ENCODE measurements around the gene TUSC2.

The TUSC2 gene

GRCh38 chr3:50327943-50328691, at the start of gene TUSC2:
Gene TUSC2, minus strand, starts transcription at chr3:50328223. Its CDS starts 124 bp downstream, at chr3:50328099.
- no peak for TF ChIP-seq OSR1 (CRISPR knock-in tag; IDR thresholded peaks at IDR 0.05)
- TF ChIP-seq ZC3H10 (CRISPR knock-in tag; IDR thresholded peaks at IDR 0.05), result no peak
- 0 out of 2 replicates have a peak, but pooled peaks have one; percentile 38 for TF ChIP-seq TCF4 (CRISPR knock-in tag; IDR thresholded peaks at IDR 0.05; ENCODE audit: borderline replicate concordance)
- TF ChIP-seq ARNTL (CRISPR knock-in tag; IDR thresholded peaks at IDR 0.05; ENCODE audit: borderline replicate concordance, low read depth), result no peak
- peak; percentile 93 for ATAC-seq

DNA sequence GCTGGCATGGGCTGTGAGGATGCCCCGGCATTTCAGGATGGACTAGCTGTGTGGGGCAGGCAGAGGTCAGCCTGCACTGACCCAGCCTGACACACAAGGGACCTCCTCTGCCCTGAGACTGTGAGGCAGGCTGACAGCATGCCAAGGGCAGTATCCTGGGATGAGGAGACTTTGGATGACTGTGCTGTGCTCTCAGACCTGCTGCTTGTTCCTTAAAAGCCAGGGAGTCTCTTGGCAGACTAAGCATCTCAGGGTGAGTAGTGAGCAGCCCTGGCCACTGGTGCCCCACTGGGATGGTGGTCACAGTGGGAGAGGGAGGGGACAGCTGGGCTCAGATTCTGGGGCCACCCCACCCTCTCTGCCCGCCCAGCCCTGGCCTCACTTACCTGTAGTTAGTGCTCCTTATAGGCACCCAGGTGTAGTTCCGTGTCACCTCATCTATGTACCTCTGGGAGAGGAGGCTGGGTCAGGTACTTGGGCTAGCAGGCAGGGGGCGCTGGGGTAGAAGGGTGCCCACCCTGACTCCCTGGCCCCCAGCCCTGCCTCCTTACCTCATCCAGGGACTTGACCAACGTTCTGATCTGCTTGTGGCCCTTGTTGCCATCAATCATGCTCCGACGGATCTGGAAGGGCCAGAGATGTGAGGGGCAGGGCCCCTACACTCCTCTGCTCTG, 47.4 kb upstream of the TUSC2 start:
- no peak for TF ChIP-seq ZC3H10 (CRISPR knock-in tag; IDR thresholded peaks at IDR 0.05)
- TF ChIP-seq POU6F1 (CRISPR knock-in tag; IDR thresholded peaks at IDR 0.05; ENCODE audit: borderline replicate concordance, low read depth), result no peak
- no peak for TF ChIP-seq PPARA (CRISPR knock-in tag; IDR thresholded peaks at IDR 0.05; ENCODE audit: borderline replicate concordance)
- no peak for TF ChIP-seq CREB5 (CRISPR knock-in tag; IDR thresholded peaks at IDR 0.05; ENCODE audit: low read depth)
- TF ChIP-seq BACH2 (CRISPR knock-in tag; IDR thresholded peaks at IDR 0.05; ENCODE audit: borderline replicate concordance), result no peak
- TF ChIP-seq RARB (CRISPR knock-in tag; IDR thresholded peaks at IDR 0.05), result no peak
- TF ChIP-seq ISL1 (CRISPR knock-in tag; IDR thresholded peaks at IDR 0.05), result no peak
- TF ChIP-seq, protein P1, sequence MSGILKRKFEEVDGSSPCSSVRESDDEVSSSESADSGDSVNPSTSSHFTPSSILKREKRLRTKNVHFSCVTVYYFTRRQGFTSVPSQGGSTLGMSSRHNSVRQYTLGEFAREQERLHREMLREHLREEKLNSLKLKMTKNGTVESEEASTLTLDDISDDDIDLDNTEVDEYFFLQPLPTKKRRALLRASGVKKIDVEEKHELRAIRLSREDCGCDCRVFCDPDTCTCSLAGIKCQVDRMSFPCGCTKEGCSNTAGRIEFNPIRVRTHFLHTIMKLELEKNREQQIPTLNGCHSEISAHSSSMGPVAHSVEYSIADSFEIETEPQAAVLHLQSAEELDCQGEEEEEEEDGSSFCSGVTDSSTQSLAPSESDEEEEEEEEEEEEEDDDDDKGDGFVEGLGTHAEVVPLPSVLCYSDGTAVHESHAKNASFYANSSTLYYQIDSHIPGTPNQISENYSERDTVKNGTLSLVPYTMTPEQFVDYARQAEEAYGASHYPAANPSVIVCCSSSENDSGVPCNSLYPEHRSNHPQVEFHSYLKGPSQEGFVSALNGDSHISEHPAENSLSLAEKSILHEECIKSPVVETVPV (CRISPR knock-in tag; IDR thresholded peaks at IDR 0.05), result no peak
- peak; percentile 9 for ATAC-seq

- TF ChIP-seq RARB (CRISPR knock-in tag; IDR thresholded peaks at IDR 0.05), result no peak
- TF ChIP-seq CREB5 (CRISPR knock-in tag; IDR thresholded peaks at IDR 0.05; ENCODE audit: low read depth), result no peak
- TF ChIP-seq ZFP3 (CRISPR knock-in tag; IDR thresholded peaks at IDR 0.05), result no peak
- TF ChIP-seq GLIS3 (CRISPR knock-in tag; IDR thresholded peaks at IDR 0.05), result no peak
- no peak for ATAC-seq
These were observed 46.6 kb upstream of the TUSC2 start for GRCh38 chr3:50374363-50375257.

DNA sequence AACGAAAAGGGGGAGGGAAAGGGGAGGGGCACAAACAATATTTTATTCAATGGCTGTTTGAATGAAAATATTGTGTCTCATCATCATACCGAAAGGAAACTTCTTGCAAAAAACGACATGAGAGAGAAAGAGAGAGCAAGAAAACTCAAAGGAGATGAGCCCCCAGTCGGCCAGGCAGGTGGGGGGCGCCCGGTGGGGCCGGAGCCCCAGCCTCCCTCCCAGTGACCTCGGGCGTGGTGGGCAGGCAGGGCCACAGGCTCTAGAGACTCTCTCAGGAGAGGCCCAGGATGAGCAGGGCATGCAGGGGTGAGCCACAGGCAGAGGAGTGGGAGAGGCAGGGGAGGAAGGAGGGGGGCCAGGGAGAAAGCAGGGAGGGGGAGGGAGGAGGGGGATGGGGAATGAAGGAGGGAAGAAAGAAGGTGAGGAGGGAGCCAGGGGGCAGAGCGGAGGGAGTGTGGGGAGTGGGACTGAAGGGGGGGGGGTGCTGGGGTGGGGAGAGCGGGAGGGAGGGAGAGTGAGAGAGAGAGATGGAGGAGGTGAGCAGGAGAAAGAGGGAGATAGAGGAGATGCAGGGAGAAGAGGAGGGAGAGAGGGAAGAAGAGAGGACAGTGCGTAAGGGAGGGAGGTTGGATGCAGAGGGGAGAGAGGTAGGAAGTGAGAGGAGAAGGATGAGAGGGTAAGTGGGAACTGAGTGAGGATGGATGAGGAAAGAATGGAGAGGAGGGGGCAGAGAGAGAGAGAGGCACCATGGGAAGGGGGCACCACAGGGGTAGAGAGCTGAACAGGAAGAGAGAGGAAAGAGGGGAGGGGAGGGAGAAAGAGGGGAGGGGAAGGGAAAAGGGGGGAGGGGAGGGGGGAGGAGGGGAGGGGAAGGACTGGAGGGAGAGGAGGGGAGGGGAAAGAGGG, 45.4 kb upstream of the TUSC2 start:
- TF ChIP-seq ZNF70 (CRISPR knock-in tag; IDR thresholded peaks at IDR 0.05), result no peak
- TF ChIP-seq ZFP30 (CRISPR knock-in tag; IDR thresholded peaks at IDR 0.05), result no peak
- TF ChIP-seq ZNF8 (CRISPR knock-in tag; IDR thresholded peaks at IDR 0.05), result no peak
- no peak for TF ChIP-seq ARNTL (CRISPR knock-in tag; IDR thresholded peaks at IDR 0.05; ENCODE audit: borderline replicate concordance, low read depth)
- ATAC-seq, result no peak

Data from SK-N-SH treated with all-trans-retinoic acid at 6 μM for 48 hours (cell line).